ENCODE results near the gene BAIAP3. TPM values are rescaled to one million over a fixed set of nuclear protein-coding genes. Genes with fewer than 3 reads are reported as not detected.

Gene BAIAP3
- total RNA-seq, 2 experiments from 2014 or later, result 0.12 to 0.46 TPM

GRCh38 chr16:1385232-1385631, 51.8 kb downstream of the BAIAP3 start:
- H3K36me3 Mint-ChIP-seq, result no peaks in the 10 kb centered on the region
- H3K27me3 Mint-ChIP-seq, result no peaks in the 10 kb centered on the region
- H3K9me3 Mint-ChIP-seq, result no peaks in the 10 kb centered on the region
- H3K4me1 Mint-ChIP-seq, result peaks cover under 1% of the 10 kb centered on the region
- no peak overlapping the region for H3K4me3 Mint-ChIP-seq
- DNase-seq, result no peak
- H3K27ac Mint-ChIP-seq, result no peak overlapping the region

- H3K9me3 Mint-ChIP-seq, result no peaks in the 10 kb centered on the region
- no peak overlapping the region for H3K27ac Mint-ChIP-seq
- DNase-seq, result no peak
- H3K36me3 Mint-ChIP-seq, result peaks cover 3% of the 10 kb centered on the region
- H3K4me1 Mint-ChIP-seq, result no peaks in the 10 kb centered on the region
- no peaks in the 10 kb centered on the region for H3K27me3 Mint-ChIP-seq
- no peak overlapping the region for H3K4me3 Mint-ChIP-seq
These were observed 53.9 kb downstream of the BAIAP3 start for GRCh38 chr16:1387331-1387730.

- Mint-ChIP-seq H3K27ac (no peak overlapping the region), H3K27me3 (no peaks in the 10 kb centered on the region), H3K9me3 (no peaks in the 10 kb centered on the region), H3K4me3 (no peak overlapping the region), H3K36me3 (peaks cover 3% of the 10 kb centered on the region), H3K4me1 (no peaks in the 10 kb centered on the region)
- no peak for DNase-seq
These were observed 56.3 kb downstream of the BAIAP3 start for GRCh38 chr16:1389762-1390161.

- Mint-ChIP-seq H3K36me3 (peaks cover 3% of the 10 kb centered on the region), H3K27me3 (no peaks in the 10 kb centered on the region), H3K9me3 (no peaks in the 10 kb centered on the region), H3K4me1 (no peaks in the 10 kb centered on the region), H3K4me3 (no peak overlapping the region), H3K27ac (no peak overlapping the region)
- DNase-seq, result no peak
These were observed 56.9 kb downstream of the BAIAP3 start for GRCh38 chr16:1390239-1390779.

GRCh38 chr16:1392826-1393225, 59.4 kb downstream of the BAIAP3 start:
- Mint-ChIP-seq H3K9me3 (no peaks in the 10 kb centered on the region), H3K4me3 (no peak overlapping the region), H3K36me3 (peaks cover 6% of the 10 kb centered on the region), H3K27me3 (no peaks in the 10 kb centered on the region), H3K27ac (no peak overlapping the region), H3K4me1 (no peaks in the 10 kb centered on the region)
- no peak for DNase-seq

- no peak for DNase-seq
- H3K36me3 Mint-ChIP-seq, result peaks cover 6% of the 10 kb centered on the region
- no peaks in the 10 kb centered on the region for H3K4me1 Mint-ChIP-seq
- no peaks in the 10 kb centered on the region for H3K9me3 Mint-ChIP-seq
- H3K4me3 Mint-ChIP-seq, result no peak overlapping the region
- H3K27ac Mint-ChIP-seq, result no peak overlapping the region
- no peaks in the 10 kb centered on the region for H3K27me3 Mint-ChIP-seq
These were observed 60.2 kb downstream of the BAIAP3 start for GRCh38 chr16:1393613-1394176.

DNA sequence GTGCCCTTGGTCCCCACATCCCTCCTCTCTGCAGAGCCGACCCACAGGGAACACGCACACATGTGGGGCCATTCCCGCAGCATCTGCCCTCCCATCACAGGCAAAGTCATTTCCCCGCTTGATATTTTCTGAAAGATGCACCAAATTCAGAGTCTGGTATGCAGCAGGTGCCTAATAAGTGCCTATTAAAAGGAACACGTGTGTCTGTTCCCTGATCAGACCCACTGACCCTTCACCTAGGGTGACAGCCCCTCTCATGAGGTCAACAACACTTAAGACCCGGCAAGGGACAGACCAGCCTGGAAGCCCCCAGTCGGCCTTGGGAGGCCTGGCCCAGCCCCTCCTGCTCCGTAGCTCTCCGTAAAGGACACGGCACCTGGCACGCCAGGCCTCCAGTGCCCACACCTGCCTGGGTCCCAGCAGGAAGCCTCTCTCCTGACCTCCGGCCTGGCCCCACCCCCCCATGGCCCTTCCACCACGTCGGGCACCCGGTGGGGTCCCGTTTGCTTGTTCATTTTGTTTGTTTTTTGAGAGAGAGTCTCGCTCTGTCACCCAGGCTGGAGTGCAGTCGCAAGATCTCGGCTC, 61.0 kb downstream of the BAIAP3 start:
- no peak overlapping the region for H3K27ac Mint-ChIP-seq
- H3K36me3 Mint-ChIP-seq, result peaks cover 6% of the 10 kb centered on the region

DNA sequence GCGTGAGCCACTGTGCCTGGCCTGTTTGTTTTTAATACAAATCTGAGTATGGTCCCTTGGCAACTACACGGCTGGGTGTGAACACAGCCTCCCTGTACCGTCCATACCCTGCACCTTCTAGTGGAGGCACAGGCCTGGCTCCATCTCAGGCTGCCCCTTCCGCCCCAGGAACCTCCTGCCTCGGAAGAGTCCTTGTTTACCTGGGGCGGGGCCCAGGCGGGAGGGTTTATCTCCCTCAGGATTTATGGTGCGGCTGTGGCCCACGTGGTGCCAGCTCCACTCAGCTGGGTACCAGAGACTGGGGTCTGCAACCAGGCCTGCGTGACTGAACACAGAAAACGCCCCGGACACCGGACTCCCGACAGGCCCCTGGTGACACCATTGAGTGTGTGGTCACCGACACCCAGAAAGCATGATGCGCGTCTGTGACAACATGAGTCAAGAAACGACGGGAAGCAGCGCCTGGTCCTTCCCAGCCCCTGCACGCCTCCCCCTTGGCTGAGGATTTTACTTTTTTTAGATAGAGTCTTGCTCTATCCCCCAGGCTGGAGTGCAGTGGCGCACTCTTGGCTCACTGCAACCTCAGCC, 62.1 kb downstream of the BAIAP3 start:
- Mint-ChIP-seq H3K4me3 (no peak overlapping the region), H3K27me3 (no peaks in the 10 kb centered on the region), H3K36me3 (peaks cover 6% of the 10 kb centered on the region), H3K27ac (no peak overlapping the region), H3K9me3 (no peaks in the 10 kb centered on the region), H3K4me1 (no peaks in the 10 kb centered on the region)
- no peak for DNase-seq

More for the DNA sequence above, 61.0 kb downstream of the BAIAP3 start:
- Mint-ChIP-seq H3K27me3 (no peaks in the 10 kb centered on the region), H3K9me3 (no peaks in the 10 kb centered on the region), H3K4me3 (no peak overlapping the region), H3K4me1 (no peaks in the 10 kb centered on the region)
- no peak for DNase-seq

DNA sequence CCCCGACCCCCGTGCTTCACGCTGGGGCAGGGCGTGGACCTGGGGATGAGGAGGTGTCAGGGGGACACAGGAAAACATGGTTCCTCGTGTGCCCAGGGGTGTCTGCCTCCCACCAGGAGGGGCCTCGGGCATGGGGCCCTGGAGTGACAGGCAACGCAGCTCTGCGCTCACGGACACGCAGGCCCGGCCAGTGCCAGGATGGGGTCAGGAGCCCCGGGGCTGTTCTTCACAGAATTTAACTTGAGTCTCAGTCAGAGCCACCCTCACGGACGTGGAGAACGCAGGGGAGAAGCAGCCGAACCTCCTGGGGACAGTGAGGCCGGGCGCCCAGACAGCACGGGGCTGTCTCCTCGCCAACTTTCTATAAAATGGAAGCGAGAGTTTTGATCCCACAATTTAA, 64.3 kb downstream of the BAIAP3 start:
- no peaks in the 10 kb centered on the region for H3K4me1 Mint-ChIP-seq
- no peaks in the 10 kb centered on the region for H3K9me3 Mint-ChIP-seq
- no peak for DNase-seq
- H3K27me3 Mint-ChIP-seq, result no peaks in the 10 kb centered on the region
- H3K36me3 Mint-ChIP-seq, result peaks cover 3% of the 10 kb centered on the region
- no peak overlapping the region for H3K4me3 Mint-ChIP-seq
- no peak overlapping the region for H3K27ac Mint-ChIP-seq

GRCh38 chr16:1398351-1398750, 64.9 kb downstream of the BAIAP3 start:
- Mint-ChIP-seq H3K27me3 (no peaks in the 10 kb centered on the region), H3K27ac (no peak overlapping the region), H3K36me3 (peaks cover 3% of the 10 kb centered on the region), H3K9me3 (no peaks in the 10 kb centered on the region), H3K4me3 (no peak overlapping the region), H3K4me1 (no peaks in the 10 kb centered on the region)
- DNase-seq, result no peak

Other genes starting within 250 kb of the BAIAP3 start
- not detected for gene C1QTNF8, start 237.4 kb upstream of the BAIAP3 start, total RNA-seq
- under 1 TPM; 0.32 to 0.35 TPM for gene CACNA1H, start 180.5 kb upstream of the BAIAP3 start, total RNA-seq
- not detected for gene TPSG1, start 108.4 kb upstream of the BAIAP3 start, total RNA-seq
- not detected for gene TPSB2, start 103.5 kb upstream of the BAIAP3 start, total RNA-seq
- gene TPSAB1, start 92.9 kb upstream of the BAIAP3 start, total RNA-seq, result not detected
- not detected for gene TPSD1, start 77.6 kb upstream of the BAIAP3 start, total RNA-seq
- 100 to 1,000 TPM; 280 to 282 TPM for gene UBE2I, start 24.0 kb upstream of the BAIAP3 start, total RNA-seq
- gene TSR3, start 18.2 kb downstream of the BAIAP3 start, total RNA-seq, result 10 to 100 TPM; 80.3 to 82.6 TPM
- 10 to 100 TPM; 19.2 to 19.7 TPM for gene GNPTG, start 18.3 kb downstream of the BAIAP3 start, total RNA-seq
- gene UNKL, start 81.1 kb downstream of the BAIAP3 start, total RNA-seq, result 10 to 100 TPM; 22.6 to 24.2 TPM
- 10 to 100 TPM; 24.4 to 24.6 TPM for gene UQCC4, start 87.1 kb downstream of the BAIAP3 start, total RNA-seq
- gene PERCC1, start 97.4 kb downstream of the BAIAP3 start, total RNA-seq, result under 1 TPM; 0.25 to 0.40 TPM
- gene CCDC154, start 110.9 kb downstream of the BAIAP3 start, total RNA-seq, result 1 to 10 TPM; 1.3 TPM
- gene CLCN7, start 141.4 kb downstream of the BAIAP3 start, total RNA-seq, result 10 to 100 TPM; 45.0 to 48.8 TPM
- not detected for gene PTX4, start 155.3 kb downstream of the BAIAP3 start, total RNA-seq
- gene TELO2, start 159.7 kb downstream of the BAIAP3 start, total RNA-seq, result 10 to 100 TPM; 82.5 to 82.9 TPM
- gene TMEM204, start 200.0 kb downstream of the BAIAP3 start, total RNA-seq, result 10 to 100 TPM; 21.2 to 23.7 TPM